Esophagus squamous epithelium (tissue), 4 donors: ENCODE results near the gene GABBR2.

Experiments
- POLR2A ChIP-seq, 4 donors: fragments of 450-650 bp; IDR thresholded peaks; one replicate each; pipeline ENCODE4 v1.6.1; 2017; ENCODE audit warnings: antibody characterized with exemption in 4 of 4, mild to moderate bottlenecking in 4 of 4, moderate library complexity in 3 of 4
- TF ChIP-seq, protein P1 (sequence below), 6 experiments: fragments of 450-650 bp in 4 of 6; fragments of 200-600 bp in 2 of 6; sonication (generic) in 2 of 6; IDR thresholded peaks; one replicate each; pipeline ENCODE4 v1.5.1; 2016 to 2019; ENCODE audit warnings: antibody characterized with exemption in 6 of 6, mild to moderate bottlenecking in 4 of 6, moderate library complexity in 4 of 6

DNA sequence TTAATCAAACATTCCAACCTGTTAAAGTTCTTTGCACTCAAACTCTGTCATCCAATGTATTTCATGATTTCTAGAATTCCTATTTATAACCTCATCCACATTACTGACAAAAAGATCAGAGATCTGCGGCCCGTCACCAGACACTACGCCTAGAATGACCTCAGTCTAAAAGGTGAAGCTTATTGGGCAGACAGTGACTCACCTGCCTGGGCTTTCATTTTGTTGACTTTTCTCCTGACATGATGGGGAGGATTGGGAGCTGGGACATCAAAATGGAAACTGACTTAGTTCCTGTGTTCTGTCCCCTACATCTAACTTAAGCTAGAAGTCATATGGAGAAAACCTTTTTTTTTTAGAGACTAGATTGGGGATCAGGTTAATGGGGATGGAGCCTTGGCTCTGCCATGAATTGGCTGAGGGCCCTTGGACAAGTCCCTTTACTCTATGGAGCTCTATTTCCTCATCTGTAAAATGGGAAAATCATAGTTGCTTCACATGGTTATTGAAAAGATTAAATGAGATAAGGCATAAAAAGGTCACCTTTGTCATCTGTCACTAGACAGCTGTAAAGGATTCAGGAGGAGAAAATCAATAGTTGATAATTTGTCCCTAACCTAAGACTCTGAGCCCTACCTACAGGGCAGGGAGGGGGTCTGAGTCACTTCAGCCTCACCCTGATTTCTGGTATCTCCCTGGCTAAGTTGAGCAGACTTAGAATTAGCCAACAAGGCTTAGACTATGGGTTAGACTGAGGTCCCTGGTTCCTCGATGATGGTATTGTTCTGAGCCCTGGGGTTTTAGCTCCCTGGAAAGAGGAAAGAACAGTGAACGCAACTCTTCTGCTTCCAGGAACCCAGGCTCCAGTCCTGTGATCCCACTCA, 228.5 kb downstream of the GABBR2 start:
- TF ChIP-seq, protein P1, sequence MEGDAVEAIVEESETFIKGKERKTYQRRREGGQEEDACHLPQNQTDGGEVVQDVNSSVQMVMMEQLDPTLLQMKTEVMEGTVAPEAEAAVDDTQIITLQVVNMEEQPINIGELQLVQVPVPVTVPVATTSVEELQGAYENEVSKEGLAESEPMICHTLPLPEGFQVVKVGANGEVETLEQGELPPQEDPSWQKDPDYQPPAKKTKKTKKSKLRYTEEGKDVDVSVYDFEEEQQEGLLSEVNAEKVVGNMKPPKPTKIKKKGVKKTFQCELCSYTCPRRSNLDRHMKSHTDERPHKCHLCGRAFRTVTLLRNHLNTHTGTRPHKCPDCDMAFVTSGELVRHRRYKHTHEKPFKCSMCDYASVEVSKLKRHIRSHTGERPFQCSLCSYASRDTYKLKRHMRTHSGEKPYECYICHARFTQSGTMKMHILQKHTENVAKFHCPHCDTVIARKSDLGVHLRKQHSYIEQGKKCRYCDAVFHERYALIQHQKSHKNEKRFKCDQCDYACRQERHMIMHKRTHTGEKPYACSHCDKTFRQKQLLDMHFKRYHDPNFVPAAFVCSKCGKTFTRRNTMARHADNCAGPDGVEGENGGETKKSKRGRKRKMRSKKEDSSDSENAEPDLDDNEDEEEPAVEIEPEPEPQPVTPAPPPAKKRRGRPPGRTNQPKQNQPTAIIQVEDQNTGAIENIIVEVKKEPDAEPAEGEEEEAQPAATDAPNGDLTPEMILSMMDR (IDR thresholded peaks at IDR 0.05) = no peak
- TF ChIP-seq POLR2A (IDR thresholded peaks at IDR 0.05) = no peak
